HEK293 (cell line): Measurements from ENCODE around the gene TRIM46.

Source experiments
- KLF10 ChIP-seq: fragments of 450-650 bp; IDR thresholded peaks from 2 replicates; pipeline ENCODE4 v1.5.1; 2018; ENCODE audit warnings: missing biosample characterization, mild to moderate bottlenecking, missing genetic modification characterization
- PATZ1 ChIP-seq: fragments of 450-650 bp; formaldehyde crosslinking; IDR thresholded peaks from 2 replicates; pipeline ENCODE4 v1.5.1; 2016; ENCODE audit warnings: missing biosample characterization, missing genetic modification characterization
- ZBTB10 ChIP-seq: fragments of 450-650 bp; formaldehyde crosslinking; IDR thresholded peaks from 2 replicates; pipeline ENCODE4 v1.5.1; 2016; ENCODE audit warnings: missing biosample characterization, missing genetic modification characterization
- ZFP69B ChIP-seq: fragments of 450-650 bp; formaldehyde crosslinking; IDR thresholded peaks from 2 replicates; pipeline ENCODE4 v1.5.1; 2016; ENCODE audit warnings: missing biosample characterization, missing genetic modification characterization
- ZNF26 ChIP-seq: fragments of 450-650 bp; formaldehyde crosslinking; IDR thresholded peaks from 2 replicates; pipeline ENCODE4 v1.5.1; 2016; ENCODE audit warnings: missing biosample characterization, missing genetic modification characterization
- ZNF391 ChIP-seq: fragments of 450-650 bp; formaldehyde crosslinking; IDR thresholded peaks from 2 replicates; pipeline ENCODE4 v1.5.1; 2016; ENCODE audit warnings: low read depth, missing biosample characterization, missing genetic modification characterization, borderline replicate concordance
- ZNF654 ChIP-seq: fragments of 450-650 bp; formaldehyde crosslinking; IDR thresholded peaks from 2 replicates; pipeline ENCODE4 v1.5.1; 2016; ENCODE audit warnings: low read depth, missing biosample characterization, missing genetic modification characterization
- ZNF701 ChIP-seq: fragments of 450-650 bp; formaldehyde crosslinking; IDR thresholded peaks from 2 replicates; pipeline ENCODE4 v1.5.1; 2016; ENCODE audit warnings: missing biosample characterization, missing genetic modification characterization
- ZXDB ChIP-seq: fragments of 450-650 bp; formaldehyde crosslinking; IDR thresholded peaks from 2 replicates; pipeline ENCODE4 v1.5.1; 2016; ENCODE audit warnings: missing biosample characterization, missing genetic modification characterization
- TF ChIP-seq, protein P1 (sequence below): fragments of 450-650 bp; formaldehyde crosslinking; IDR thresholded peaks from 2 replicates; pipeline ENCODE4 v1.5.1; 2017; ENCODE audit warnings: missing biosample characterization, missing genetic modification characterization
- TF ChIP-seq, protein P2 (sequence below): fragments of 450-650 bp; formaldehyde crosslinking; IDR thresholded peaks from 2 replicates; pipeline ENCODE4 v1.5.1; 2016; ENCODE audit warnings: missing biosample characterization, missing genetic modification characterization
- TF ChIP-seq, protein P3 (sequence below): fragments of 450-650 bp; formaldehyde crosslinking; conservative IDR thresholded peaks from 2 replicates; pipeline ENCODE4 v1.5.1; 2016; ENCODE audit warnings: low read depth, missing biosample characterization, missing genetic modification characterization
- TF ChIP-seq, protein P4 (sequence below): fragments of 450-650 bp; formaldehyde crosslinking; IDR thresholded peaks from 2 replicates; pipeline ENCODE4 v1.5.1; 2017; ENCODE audit warnings: missing biosample characterization, missing genetic modification characterization
- TF ChIP-seq, protein P5 (sequence below): fragments of 450-650 bp; formaldehyde crosslinking; IDR thresholded peaks from 2 replicates; pipeline ENCODE4 v1.5.1; 2017; ENCODE audit warnings: missing biosample characterization, missing genetic modification characterization
- TF ChIP-seq, protein P6 (sequence below): fragments of 450-650 bp; formaldehyde crosslinking; IDR thresholded peaks from 2 replicates; pipeline ENCODE4 v1.5.1; 2016; ENCODE audit warnings: missing biosample characterization, missing genetic modification characterization

The TRIM46 gene

GRCh38 chr1:155226188-155226909 lies 52.7 kb downstream of the TRIM46 start (continued):
- TF ChIP-seq, protein P1, sequence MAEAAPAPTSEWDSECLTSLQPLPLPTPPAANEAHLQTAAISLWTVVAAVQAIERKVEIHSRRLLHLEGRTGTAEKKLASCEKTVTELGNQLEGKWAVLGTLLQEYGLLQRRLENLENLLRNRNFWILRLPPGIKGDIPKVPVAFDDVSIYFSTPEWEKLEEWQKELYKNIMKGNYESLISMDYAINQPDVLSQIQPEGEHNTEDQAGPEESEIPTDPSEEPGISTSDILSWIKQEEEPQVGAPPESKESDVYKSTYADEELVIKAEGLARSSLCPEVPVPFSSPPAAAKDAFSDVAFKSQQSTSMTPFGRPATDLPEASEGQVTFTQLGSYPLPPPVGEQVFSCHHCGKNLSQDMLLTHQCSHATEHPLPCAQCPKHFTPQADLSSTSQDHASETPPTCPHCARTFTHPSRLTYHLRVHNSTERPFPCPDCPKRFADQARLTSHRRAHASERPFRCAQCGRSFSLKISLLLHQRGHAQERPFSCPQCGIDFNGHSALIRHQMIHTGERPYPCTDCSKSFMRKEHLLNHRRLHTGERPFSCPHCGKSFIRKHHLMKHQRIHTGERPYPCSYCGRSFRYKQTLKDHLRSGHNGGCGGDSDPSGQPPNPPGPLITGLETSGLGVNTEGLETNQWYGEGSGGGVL (tag by site-specific recombination) = peak; percentile 65; the same call in 1 of the 2 replicates
- TF ChIP-seq ZNF26 (tag by site-specific recombination) (no peak), ZNF701 (tag by site-specific recombination) (no peak), ZBTB10 (0 out of 2 replicates have a peak, but pooled peaks have one; percentile 36), ZXDB (0 out of 2 replicates have a peak, but pooled peaks have one; percentile 9), ZNF391 (tag by site-specific recombination) (peak; percentile 85; the same call in 1 of the 2 replicates), ZFP69B (peak; percentile 21; the same call in 1 of the 2 replicates), ZNF654 (tag by site-specific recombination) (peak; percentile 82), KLF10 (tag by site-specific recombination) (0 out of 2 replicates have a peak, but pooled peaks have one; percentile 9), PATZ1 (tag by site-specific recombination) (peak; percentile 39)
- TF ChIP-seq, protein P2, sequence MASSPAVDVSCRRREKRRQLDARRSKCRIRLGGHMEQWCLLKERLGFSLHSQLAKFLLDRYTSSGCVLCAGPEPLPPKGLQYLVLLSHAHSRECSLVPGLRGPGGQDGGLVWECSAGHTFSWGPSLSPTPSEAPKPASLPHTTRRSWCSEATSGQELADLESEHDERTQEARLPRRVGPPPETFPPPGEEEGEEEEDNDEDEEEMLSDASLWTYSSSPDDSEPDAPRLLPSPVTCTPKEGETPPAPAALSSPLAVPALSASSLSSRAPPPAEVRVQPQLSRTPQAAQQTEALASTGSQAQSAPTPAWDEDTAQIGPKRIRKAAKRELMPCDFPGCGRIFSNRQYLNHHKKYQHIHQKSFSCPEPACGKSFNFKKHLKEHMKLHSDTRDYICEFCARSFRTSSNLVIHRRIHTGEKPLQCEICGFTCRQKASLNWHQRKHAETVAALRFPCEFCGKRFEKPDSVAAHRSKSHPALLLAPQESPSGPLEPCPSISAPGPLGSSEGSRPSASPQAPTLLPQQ = 0 out of 2 replicates have a peak, but pooled peaks have one; percentile 12
- TF ChIP-seq, protein P3, sequence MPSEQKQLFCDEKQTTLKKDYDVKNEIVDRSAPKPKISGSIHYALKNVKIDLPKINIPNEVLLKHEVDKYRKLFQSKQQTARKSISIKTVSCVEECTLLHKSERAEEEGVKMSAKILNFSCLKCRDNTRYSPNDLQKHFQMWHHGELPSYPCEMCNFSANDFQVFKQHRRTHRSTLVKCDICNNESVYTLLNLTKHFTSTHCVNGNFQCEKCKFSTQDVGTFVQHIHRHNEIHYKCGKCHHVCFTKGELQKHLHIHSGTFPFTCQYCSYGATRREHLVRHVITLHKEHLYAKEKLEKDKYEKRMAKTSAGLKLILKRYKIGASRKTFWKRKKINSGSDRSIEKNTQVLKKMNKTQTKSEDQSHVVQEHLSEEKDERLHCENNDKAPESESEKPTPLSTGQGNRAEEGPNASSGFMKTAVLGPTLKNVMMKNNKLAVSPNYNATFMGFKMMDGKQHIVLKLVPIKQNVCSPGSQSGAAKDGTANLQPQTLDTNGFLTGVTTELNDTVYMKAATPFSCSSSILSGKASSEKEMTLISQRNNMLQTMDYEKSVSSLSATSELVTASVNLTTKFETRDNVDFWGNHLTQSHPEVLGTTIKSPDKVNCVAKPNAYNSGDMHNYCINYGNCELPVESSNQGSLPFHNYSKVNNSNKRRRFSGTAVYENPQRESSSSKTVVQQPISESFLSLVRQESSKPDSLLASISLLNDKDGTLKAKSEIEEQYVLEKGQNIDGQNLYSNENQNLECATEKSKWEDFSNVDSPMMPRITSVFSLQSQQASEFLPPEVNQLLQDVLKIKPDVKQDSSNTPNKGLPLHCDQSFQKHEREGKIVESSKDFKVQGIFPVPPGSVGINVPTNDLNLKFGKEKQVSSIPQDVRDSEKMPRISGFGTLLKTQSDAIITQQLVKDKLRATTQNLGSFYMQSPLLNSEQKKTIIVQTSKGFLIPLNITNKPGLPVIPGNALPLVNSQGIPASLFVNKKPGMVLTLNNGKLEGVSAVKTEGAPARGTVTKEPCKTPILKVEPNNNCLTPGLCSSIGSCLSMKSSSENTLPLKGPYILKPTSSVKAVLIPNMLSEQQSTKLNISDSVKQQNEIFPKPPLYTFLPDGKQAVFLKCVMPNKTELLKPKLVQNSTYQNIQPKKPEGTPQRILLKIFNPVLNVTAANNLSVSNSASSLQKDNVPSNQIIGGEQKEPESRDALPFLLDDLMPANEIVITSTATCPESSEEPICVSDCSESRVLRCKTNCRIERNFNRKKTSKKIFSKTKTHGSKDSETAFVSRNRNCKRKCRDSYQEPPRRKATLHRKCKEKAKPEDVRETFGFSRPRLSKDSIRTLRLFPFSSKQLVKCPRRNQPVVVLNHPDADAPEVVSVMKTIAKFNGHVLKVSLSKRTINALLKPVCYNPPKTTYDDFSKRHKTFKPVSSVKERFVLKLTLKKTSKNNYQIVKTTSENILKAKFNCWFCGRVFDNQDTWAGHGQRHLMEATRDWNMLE (tag by site-specific recombination) = 0 out of 2 replicates have a peak, but pooled peaks have one; percentile 7
- TF ChIP-seq, protein P4, sequence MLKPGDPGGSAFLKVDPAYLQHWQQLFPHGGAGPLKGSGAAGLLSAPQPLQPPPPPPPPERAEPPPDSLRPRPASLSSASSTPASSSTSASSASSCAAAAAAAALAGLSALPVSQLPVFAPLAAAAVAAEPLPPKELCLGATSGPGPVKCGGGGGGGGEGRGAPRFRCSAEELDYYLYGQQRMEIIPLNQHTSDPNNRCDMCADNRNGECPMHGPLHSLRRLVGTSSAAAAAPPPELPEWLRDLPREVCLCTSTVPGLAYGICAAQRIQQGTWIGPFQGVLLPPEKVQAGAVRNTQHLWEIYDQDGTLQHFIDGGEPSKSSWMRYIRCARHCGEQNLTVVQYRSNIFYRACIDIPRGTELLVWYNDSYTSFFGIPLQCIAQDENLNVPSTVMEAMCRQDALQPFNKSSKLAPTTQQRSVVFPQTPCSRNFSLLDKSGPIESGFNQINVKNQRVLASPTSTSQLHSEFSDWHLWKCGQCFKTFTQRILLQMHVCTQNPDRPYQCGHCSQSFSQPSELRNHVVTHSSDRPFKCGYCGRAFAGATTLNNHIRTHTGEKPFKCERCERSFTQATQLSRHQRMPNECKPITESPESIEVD = no peak
- TF ChIP-seq, protein P5, sequence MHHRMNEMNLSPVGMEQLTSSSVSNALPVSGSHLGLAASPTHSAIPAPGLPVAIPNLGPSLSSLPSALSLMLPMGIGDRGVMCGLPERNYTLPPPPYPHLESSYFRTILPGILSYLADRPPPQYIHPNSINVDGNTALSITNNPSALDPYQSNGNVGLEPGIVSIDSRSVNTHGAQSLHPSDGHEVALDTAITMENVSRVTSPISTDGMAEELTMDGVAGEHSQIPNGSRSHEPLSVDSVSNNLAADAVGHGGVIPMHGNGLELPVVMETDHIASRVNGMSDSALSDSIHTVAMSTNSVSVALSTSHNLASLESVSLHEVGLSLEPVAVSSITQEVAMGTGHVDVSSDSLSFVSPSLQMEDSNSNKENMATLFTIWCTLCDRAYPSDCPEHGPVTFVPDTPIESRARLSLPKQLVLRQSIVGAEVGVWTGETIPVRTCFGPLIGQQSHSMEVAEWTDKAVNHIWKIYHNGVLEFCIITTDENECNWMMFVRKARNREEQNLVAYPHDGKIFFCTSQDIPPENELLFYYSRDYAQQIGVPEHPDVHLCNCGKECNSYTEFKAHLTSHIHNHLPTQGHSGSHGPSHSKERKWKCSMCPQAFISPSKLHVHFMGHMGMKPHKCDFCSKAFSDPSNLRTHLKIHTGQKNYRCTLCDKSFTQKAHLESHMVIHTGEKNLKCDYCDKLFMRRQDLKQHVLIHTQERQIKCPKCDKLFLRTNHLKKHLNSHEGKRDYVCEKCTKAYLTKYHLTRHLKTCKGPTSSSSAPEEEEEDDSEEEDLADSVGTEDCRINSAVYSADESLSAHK (tag by site-specific recombination) = 0 out of 2 replicates have a peak, but pooled peaks have one; percentile 8
- TF ChIP-seq, protein P6, sequence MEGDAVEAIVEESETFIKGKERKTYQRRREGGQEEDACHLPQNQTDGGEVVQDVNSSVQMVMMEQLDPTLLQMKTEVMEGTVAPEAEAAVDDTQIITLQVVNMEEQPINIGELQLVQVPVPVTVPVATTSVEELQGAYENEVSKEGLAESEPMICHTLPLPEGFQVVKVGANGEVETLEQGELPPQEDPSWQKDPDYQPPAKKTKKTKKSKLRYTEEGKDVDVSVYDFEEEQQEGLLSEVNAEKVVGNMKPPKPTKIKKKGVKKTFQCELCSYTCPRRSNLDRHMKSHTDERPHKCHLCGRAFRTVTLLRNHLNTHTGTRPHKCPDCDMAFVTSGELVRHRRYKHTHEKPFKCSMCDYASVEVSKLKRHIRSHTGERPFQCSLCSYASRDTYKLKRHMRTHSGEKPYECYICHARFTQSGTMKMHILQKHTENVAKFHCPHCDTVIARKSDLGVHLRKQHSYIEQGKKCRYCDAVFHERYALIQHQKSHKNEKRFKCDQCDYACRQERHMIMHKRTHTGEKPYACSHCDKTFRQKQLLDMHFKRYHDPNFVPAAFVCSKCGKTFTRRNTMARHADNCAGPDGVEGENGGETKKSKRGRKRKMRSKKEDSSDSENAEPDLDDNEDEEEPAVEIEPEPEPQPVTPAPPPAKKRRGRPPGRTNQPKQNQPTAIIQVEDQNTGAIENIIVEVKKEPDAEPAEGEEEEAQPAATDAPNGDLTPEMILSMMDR (tag by site-specific recombination) = peak; percentile 94
